ENCODE data around the gene MAD1L1.

The MAD1L1 gene

GRCh38 chr7:1961701-1962276, 271.0 kb downstream of the MAD1L1 start:
- DNase-seq (ENCODE audit: low read depth in 2 of 2, low spot score in 1 of 2): peak in 1 of 2 donors; percentile 24

GRCh38 chr7:1959305-1959704, 273.4 kb downstream of the MAD1L1 start:
- no peak for DNase-seq (ENCODE audit: low read depth in 2 of 2, low spot score in 1 of 2)

DNA sequence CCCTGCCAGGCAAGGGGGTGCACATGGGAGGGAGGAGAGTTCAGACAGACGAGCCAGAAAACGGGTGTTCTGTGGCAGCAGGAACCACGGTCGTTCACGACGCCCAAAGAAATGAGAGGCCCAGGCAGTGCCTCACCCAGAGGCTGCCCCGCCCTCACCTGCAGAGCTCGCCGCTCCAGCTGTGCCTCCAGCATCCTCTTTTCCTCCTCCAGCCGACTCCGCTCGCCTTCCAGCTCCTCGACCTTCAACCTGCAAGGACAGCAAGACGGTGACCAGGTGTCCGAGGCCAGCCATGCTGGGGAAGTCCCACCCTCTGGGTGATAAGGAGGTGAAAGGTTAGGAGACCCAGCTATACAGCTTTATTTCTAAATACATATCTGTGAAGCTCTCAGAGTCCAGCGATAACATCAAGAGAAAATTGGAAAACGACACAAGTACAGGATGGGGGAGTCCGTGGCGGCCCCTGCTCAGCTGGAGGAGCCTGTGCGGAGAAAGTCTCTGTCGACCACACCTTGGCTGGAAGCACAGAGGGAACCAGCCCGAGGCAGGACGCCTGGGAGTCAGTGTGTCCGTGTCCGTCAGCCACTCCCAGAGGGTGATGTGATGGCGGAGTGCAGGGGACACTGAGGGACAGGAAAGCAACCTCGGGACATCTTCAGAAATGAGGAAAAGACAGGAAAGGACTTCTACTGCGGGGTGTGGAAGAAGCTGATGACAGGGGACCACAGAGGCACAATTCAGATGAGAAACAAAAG, 275.1 kb downstream of the MAD1L1 start:
- no peak for DNase-seq (ENCODE audit: low read depth in 2 of 2, low spot score in 1 of 2)

- no peak for DNase-seq (ENCODE audit: low read depth in 2 of 2, low spot score in 1 of 2)
Measured at GRCh38 chr7:1956611-1957470, 275.9 kb downstream of the MAD1L1 start.

- DNase-seq (ENCODE audit: low read depth in 2 of 2, low spot score in 1 of 2): no peak
Measured at GRCh38 chr7:1956141-1956540, 276.6 kb downstream of the MAD1L1 start.

DNA sequence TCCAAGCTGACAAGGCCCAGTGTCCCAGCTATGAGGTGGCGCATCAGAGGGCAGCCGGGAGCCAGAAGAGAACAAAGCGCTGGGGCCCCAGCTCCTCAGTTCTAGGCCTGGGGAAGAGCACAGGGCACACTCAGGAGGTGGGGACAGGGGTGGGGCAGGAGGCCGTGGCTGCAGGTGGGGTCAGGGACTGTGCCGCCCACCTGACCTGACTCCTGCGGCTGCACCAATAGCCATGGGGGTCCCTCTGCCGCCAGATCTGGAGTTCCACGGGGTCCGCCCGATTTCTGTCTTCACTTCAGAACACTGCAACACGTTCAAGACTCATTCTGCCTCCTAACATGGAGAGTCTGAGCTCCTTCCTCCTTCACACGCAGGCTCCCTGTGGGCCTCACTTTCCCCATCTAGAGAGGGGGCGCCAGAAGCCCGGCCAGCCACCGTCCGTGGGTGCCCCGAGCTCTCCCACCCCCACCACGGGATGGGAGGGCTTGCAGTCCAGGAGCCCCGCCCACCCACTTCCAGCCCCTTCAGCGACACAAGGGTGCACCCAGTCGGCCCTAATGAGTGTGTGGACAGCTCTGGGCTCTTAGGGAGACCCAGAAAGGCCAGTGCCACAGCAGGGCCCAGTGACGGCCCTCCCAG, 278.3 kb downstream of the MAD1L1 start:
- no peak for DNase-seq (ENCODE audit: low read depth in 2 of 2, low spot score in 1 of 2)

DNA sequence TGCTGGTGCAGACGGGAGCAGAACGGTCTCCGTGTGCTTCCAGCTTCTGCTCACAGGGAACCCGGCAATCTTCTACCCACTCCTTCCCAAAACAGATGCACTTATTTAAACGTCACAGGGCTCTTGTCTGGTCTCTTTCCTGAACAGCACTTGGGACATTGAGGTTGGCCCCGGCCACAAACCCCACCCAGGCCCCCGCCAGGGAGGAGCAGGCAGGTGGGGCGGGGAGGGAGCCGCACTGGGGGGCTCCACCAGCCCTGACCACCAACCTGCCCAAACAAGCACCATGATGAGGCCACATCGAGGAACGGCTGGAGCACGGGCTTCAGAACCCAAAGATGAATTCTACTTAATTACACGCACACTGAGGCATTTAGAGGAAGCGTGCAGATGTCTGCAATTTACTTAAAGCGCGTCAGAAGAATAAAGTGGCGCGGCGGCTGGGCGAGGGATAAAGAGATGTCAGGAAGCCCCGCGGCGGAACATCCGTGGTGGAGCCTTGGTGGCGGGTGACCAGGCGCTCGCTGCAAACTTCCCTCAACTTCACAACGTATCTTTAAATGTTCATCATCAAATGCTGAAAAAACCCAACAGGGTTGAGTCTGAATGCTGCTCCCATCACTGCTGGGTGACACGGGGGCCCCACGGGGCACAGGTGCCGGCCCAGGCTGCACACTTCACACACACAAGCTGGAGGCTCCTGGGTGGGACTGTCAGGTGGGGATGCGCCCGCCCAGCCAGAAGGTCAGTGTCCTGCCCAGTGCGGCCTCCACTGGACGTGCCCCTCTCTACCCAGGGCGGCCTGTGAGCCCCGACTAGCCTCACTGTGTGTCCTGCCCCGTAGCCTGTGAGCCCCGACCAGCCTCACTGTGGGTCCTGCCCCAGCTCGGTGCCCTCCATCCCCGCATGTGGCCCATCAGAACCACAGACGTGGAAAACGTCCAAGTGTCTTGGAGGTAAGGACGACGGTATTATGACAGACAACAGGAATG, 279.2 kb downstream of the MAD1L1 start:
- no peak for DNase-seq (ENCODE audit: low read depth in 2 of 2, low spot score in 1 of 2)

DNA sequence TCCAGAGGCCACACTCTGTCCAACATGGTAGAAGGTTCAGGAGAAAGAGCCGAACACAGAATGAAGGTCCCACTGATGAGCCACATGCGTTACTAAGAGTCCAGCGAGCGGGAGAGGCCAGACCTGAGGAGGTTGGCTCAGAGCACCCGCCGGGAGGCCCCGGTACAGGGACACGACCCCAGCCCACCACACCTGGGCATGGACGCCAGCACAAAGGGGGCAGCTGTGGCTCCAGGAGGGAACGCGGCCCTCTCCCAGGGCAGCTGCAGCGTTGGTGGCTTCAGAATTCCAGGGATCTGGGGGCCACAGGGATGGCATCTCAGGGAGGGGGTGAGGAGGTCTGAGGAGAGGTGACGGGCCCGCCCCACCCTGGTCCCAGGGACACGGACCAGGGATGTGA, 280.0 kb downstream of the MAD1L1 start:
- DNase-seq (ENCODE audit: low read depth in 2 of 2, low spot score in 1 of 2): no peak

DNA sequence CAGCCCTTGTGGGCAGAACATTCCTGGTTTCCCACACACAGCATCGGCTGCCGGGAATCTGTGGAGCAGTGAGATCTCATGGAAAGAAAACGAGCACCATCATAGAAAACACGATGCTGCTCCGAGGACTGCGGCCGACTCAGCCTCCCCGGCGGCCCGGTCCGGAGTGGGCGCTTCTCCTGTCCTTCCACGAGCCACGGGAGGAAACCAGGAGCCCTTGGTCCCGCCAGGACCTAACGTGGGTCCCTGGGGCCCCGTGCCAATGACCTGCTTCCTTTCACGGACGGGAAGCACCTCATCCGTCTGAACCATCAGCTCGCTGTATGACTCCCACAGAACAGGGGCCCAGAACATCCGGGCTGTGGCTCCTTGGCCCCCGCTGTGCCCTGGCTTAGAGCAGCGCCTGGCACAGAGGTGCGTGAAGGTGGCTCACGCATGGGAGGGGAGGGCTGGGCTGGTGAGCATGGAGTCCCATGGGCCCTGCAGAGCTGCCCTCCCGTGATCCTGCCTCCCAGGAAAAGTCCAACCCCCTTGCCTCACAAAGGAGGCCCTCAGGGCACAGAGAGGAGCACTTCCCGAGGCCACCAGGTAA, 280.5 kb downstream of the MAD1L1 start:
- no peak for DNase-seq (ENCODE audit: low read depth in 2 of 2, low spot score in 1 of 2)

DNA sequence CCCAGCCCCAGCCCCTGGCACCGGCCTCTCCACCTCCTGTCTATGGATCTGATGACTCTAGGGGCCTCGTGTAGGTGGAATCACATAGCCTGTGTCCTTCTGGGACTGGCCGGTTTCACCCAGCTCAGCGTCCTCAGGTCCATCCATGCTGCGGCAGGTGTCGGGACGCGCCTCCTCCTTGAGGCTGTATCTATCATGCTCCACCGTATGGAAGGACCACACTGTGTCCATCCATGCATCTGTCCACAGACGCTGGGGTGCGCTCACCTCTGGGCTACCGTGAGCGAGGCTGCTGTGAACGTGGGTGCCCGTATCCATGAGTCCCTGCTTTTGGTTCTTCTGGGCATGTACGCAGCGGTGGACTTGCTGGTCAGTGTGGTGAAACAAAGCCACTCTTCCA, 281.1 kb downstream of the MAD1L1 start:
- no peak for DNase-seq (ENCODE audit: low read depth in 2 of 2, low spot score in 1 of 2)

DNA sequence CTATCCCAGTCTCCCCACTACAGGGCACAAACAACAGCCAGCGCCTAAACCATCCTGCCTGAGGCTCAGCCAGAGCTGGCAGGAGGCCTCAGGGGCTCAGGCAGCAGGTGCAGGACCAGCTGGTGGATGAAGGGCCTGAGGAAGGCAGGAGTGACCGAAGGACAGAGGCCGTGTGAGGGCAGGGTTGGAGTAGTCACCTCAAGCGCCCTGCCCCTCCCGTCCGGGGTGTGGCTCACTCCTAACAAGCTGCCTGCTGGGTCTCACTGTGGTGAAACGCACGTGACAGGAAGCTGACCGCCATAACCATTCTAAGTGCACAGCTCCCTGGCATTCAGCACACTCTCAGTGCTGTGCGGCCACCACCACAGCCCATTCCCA, 281.6 kb downstream of the MAD1L1 start:
- DNase-seq (ENCODE audit: low read depth in 2 of 2, low spot score in 1 of 2): no peak

GRCh38 chr7:1950452-1951158, 282.1 kb downstream of the MAD1L1 start:
- no peak for DNase-seq (ENCODE audit: low read depth in 2 of 2, low spot score in 1 of 2)

DNA sequence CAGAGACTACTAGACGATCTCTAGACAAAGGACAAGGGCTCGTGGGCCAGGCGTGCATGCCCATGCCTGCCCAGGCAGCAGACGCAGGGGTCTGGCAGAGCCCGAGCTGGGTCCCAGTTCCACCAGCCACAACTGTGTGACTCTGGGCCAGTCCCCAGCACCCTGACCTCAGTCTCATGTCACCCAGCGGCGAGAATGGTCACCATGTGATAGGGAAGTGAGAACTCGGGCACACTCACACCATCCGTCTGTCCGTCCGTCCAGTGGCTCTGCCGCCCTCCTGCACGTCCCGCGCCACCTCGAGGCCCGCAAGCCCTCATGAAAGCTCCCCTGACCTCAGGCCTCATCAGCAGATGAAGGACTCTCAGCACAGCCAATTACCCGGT, 282.7 kb downstream of the MAD1L1 start:
- no peak for DNase-seq (ENCODE audit: low read depth in 2 of 2, low spot score in 1 of 2)

- no peak for DNase-seq (ENCODE audit: low read depth in 2 of 2, low spot score in 1 of 2)
Measured at GRCh38 chr7:1949681-1950055, 283.1 kb downstream of the MAD1L1 start.

GRCh38 chr7:1948887-1949680, 283.7 kb downstream of the MAD1L1 start:
- DNase-seq (ENCODE audit: low read depth in 2 of 2, low spot score in 1 of 2): no peak

- no peak for DNase-seq (ENCODE audit: low read depth in 2 of 2, low spot score in 1 of 2)
Measured at GRCh38 chr7:1948301-1948796, 284.4 kb downstream of the MAD1L1 start.

DNA sequence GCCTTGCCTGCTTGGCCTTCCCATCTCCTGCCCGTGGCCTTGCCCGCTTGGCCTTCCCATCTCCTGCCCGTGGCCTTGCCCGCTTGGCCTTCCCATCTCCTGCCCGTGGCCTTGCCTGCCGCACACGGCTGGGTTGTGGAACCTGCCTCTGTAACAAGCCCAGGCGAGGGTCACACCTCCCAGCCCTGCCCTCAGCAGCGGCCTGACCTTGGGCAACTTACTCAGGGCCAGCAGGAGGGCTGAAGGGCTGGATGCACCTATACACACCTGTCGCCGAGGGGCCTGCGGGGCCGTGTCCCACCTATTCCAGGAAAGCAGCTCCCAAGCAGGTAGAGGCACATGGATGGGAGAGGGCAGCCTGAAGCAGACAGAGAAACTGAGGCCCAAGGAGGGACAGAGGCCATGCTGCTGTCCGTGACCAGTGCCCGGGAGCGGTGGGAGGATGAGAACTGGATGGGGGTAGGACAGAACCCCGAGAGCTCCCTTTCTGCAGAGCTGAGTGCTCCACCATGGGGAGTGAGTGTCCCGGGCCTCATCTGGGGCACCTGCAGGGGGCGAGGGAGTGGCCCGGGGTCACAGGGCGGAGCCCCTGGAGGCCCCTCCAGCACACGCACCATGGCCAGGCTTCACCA, 285.0 kb downstream of the MAD1L1 start:
- DNase-seq (ENCODE audit: low read depth in 2 of 2, low spot score in 1 of 2): no peak

All from stimulated activated CD8-positive, alpha-beta memory T cell treated with anti-CD3 and anti-CD28 coated beads, Interleukin-4, amount 100 ng/mL, for 4 hours (primary cell).